Iris pigment epithelial cell (primary cell): ENCODE results near the gene PGAP6.
"Not testable (repeated sequence)": the region's sequence is repeated elsewhere in the genome, so short reads cannot be mapped to it uniquely, and the experiment has no call there.

Source experiments
- DNase-seq: peaks from one replicate; pipeline ENCODE4 v3.0.0-alpha.2; 2011; ENCODE audit warnings: low read depth

Gene PGAP6

DNA sequence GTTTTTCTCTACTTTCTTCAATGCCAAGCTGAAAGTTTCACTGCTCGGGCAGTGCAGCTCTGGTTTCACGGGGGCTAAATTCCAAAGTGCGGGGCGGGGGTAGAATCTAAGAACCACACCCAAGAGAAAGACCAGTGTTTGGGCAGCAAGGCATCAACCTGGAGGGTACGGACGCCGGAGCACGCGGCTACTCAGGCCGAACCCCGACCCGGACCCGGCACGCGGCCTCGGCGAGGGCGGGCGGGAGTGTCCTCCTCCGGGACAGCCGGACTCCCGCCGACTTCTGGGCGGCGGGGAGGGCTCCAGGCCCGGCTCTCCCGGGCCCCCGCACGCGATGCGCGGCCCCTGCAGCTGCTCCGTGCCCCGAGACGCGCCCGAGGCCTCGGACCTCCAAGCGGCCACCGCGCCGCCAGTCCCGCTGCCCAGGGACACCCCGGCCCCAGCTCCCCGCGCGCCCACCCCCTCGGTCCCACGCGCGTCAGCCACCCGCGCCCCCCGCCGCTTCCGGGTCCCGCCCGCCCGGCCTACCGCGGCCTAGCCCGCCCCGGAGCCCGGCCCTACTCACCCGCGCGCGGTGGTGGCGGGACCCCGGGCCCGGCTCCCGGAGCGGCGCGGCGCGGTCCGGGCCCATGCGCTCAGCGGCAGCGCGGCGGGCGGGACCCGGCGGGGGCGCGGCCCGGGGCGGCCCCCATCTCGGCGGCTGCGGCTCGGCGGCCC is 29.8 kb downstream of the PGAP6 start:
- no peak for DNase-seq

DNA sequence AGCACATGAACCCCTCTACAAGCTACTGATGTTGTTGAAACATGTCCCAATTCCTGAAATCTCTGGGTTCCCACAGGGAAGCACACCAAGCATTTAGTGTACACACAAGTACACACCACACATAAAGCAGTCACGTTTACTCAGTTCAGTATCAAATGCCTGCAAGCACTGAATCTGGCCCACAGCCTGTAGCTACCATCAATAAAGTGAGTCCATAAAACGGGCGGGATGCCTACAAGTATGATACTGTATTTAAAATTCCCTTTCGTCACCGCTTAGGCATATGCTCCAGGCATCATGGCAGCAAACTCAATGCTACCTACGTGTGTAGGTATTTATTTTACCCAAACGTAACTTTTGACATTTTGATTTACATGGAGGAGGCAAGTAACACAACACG is 31.6 kb downstream of the PGAP6 start:
- no peak for DNase-seq

DNA sequence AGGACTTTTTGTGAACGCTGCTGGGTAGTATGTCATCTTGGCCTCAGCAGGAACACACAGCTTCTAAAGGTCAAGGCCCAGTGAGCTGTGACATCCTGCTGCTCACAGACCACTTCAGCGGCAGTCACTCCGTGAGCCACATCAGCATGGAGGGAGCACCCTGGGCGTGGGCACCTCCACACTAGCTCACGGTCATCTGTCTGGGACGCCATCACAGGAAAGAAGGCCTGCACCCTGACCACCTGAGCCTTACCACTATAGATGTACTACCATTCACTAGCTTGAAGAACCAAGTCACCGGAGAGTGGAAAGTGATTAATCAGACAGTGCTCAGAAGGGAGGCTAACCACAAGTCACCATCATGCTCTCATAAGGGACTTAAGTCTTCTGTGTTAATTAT is 32.6 kb downstream of the PGAP6 start:
- no peak for DNase-seq

DNA sequence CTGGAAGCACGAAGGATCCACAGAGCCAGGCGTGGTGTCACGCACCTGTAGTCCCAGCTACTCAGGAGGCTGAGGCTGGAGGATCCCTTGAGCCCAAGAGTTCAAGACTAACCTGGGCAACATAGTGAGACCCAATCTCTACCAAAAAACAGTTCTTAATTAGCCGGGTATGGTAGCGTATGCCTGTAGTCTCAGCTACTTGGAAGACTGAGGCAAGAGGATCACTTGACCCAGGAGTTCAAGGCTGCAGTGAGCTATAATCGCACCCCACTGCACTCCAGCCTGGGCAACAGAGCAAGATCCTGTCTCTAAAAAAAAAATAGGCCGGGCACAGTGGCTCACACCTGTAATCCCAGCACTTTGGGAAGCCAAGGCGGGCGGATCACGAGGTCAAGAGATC is 33.3 kb downstream of the PGAP6 start:
- DNase-seq, result not testable (repeated sequence)

DNA sequence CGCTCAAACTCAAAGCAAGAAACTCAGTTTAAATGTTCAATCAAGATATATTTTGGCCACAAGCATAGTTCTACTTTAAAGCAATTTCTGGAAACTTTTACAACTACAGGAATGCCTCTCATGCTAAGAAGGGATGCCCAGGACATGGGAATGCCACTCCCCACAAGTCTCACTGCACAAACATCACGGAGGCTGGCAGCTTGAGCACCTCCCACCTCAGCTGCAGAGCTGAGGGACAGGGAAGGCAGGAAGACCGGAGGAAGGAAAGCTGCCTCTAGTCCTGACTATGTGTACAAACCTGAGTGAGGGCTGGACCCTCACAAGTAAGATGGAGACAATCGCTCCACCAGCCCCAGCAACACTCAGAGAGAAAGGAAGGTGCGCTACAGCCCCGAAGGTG is 34.6 kb downstream of the PGAP6 start:
- no peak for DNase-seq

DNA sequence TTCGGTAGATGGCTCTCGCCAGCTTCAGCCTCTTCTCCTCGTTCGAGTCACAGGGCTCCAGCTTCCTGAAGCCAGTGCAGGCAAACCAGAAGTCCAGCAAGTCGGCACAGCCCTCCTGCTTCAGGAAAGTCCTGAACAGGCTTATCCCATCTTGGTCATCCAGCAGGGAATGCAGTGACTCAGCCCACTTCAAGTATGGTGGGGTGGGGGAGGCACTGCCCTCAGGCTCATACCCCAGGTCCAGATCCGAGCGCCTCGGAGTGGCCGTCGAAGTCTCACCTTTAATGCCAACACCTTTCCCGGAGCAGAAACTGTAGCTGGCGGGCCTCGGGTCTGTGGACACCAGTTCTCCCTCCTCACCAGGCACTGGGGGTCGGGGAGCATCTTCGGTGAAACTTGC is 35.2 kb downstream of the PGAP6 start:
- DNase-seq, result peak; percentile 18

DNA sequence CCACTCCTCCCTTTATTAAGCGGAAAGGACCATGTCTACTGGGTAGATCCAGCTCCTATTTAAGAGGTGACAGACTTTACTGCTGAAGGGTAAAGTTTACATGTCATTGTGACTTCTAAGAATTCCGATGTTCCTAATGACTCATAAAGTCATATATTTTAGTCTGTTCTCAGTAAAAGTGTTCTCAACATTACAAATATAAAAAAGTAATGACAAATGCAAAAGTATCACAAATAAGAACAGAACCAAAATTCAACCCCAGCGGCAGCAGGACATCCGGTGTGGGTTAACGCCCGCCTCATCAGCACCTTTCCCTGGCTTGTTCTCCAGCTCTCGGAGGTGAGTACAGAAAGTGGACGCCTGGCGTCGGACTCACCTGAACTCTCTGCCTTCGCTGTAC is 36.0 kb downstream of the PGAP6 start:
- no peak for DNase-seq

DNA sequence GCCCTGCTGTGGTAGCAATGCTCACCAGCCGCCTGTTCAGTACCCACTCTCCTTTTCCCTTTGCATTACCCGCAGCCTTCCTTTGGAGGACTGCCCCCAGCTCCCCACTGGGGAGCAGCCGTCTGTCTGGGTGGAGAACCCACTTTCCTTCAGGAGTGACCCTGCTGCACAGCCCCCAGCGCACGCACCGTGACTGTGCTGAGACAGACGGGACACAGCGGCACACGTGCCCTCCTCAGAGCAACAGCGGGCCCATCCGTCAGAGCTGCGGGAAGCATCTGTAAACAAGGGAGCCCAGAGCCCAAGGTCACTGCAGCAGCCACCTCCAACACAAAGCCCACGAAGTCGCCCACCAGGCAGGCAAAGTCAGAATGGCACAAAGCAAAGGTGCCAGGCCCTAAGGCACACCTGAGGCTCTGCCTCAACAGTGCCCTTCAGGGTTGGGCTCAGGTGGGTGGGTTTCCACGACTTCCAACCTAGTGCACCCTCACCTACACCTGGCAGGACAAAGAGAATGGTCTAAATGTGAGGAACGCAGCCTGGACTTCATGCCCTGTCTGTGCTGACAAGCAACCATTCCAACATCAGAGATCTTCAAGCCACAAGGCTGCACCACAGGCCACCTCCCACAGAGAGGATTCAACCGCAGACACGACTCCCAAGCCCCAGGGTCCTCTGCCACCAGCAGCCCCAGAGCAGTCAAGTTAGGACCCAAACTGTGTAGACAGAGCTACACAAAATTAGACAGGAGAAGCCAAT is 39.1 kb downstream of the PGAP6 start:
- no peak for DNase-seq

DNA sequence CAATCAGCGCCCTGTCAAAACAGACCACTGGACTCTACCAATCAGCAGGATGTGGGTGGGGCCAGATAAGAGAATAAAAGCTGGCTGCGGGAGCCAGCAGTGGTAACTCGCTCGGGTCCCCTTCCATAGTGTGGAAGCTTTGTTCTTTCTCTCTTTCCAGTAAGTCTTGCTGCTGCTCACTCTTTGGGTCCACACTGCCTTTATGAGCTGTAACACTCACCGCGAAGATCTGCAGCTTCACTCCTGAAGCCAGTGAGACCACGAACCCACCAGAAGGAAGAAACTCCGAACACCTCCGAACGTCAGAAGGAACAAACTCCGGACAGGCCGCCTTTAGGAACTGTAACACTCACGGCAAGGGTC is 39.8 kb downstream of the PGAP6 start:
- DNase-seq, result not testable (repeated sequence)

DNA sequence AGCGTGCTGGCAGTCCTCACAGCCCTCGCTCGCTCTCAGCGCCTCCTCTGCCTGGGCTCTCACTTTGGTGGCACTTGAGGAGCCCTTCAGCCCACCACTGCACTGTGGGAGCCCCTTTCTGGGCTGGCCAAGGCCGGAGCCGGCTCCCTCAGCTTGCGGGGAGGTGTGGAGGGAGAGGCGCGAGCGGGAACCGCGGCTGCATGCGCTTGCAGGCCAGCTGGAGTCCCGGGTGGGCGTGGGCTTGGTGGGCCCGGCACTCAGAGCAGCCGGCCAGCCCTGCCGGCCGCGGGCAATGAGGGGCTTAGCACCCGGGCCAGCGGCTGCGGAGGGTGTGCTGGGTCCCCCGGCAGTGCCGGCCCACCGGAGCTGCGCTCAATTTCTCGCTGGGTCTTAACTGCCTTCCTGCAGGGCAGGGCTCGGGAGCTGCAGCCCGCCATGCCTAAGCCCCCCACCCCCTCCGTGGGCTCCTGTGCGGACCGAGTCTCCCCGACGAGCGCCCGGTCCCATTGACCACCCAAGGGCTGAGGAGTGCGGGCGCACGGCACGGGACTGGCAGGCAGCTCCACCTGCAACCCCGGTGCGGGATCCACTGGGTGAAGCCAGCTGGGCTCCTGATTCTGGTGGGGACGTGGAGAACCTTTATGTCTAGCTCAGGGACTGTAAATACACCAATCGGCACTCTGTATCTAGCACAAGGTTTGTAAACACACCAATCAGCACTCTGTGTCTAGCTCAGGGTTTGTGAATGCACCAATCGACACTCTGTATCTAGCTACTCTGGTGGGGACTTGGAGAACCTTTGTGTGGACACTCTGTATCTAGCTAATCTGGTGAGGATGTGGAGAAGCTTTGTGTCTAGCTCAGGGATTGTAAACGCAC is 40.4 kb downstream of the PGAP6 start:
- not testable (repeated sequence) for DNase-seq

DNA sequence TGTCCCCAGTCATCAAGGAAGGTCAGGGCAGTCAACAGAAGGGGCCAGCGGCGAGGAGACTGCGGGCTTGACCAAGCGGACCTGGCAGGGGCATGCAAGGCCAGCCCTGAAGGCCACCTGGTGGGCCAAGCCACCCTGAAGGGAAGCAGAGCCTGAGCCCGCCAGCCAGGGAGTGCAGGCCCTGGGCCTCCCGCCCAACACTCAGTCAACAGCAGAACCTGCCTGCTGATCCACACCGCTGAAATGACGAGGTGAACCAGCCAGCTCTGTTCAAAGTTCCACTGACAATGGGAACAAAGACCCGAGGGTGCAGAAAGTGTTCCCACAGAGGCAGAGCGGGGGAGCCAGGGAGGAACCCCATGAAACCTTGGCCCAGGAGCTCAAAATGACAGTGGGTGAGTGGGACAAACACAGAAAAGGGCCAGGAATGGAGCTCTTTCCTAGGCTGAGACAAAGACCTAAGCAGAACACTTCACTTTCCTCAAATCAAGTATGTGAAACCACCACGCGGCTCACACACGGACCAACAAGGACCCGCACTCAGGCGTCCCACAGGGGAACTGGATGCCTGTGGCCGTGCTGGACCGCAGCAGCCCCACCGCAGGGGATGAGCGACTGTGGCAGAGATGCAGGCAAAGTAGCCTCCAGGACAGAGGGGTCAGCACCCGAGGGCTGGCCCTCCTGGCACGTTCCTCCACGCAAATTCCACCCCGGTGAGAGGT is 41.2 kb downstream of the PGAP6 start:
- DNase-seq, result no peak

DNA sequence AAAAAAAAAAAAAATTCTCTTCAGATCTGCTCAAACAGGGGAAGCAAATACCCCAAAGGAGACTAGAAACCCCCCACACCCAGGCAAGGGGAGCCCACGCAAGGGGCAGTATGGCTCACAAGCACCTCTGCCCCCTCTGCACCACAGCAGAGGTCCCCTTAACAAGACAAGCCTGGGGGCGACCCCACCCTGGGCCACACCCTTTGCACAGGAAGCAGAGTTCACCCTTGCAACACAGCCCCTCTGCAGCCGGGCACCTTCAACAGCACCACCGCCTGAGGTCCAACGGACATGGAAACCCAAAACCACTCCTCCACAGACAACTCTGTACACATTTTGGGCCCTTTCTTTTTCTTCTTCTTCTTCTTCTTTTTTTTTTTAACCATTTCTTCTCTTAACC is 42.1 kb downstream of the PGAP6 start:
- DNase-seq, result no peak

DNA sequence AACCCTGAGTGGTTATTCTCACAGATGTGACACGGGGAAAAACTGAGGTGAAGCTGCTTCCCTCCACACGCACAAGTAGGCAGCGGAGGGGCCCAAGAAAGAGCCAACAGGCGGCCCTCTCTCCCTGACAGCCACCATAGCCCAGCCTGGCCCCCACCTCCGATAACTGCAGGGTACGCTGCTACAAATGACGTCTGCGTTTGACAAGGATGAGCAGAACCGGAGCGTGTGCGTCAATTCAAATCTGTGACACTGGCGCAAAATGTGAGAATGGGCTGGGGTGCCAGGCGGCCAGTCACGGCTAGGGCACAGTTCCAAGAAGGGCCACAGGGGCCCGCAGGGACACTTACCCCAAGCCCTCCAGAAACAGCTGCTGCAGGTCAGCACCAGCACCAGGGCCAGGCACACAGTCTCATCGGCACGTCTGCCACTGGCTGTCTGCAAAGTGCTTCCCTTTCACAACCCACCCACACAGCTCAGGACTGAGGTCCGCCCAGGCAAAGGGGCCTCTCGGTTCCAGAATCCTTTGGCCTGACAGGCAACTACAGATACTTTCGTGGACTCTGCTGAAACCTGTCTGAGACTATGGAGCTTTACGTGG is 43.7 kb downstream of the PGAP6 start:
- no peak for DNase-seq

DNA sequence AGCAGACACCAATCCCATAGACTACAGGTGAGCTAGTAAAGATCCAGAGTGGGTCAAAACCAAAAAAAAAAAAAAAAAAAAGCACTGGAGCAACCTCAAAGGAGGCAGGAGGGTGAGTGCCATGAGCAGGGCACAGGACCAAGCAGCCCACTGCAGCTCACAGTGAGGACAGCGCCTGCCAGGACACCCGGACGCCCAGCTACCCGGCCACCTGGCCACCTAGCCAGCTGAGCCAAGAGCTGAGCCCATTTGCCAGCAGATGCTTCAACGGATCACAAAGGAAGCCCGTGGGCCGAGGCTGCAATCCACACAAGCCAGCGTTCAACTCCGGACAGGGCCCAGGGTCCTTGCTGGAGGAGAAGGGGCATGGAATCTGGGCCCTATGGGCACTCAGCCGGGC is 44.3 kb downstream of the PGAP6 start:
- DNase-seq, result no peak

DNA sequence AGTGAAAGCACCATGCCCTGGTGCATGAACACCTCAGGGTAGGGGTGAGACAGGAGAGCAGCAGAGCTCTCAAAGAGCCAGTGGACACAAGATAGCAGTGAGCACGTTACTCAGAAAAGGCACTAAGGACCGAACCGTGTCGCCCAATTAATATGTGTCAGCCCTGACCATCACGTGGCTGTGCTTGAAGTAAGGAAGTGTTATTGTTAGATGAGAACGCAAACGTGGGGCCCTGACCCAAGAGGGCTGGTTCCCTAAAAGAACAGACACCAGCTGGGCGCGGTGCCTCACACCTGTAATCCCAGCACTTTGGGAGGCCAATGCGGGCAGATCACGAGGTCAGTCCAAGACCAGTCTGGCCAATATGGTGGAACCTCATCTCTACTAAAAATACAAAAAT is 45.5 kb downstream of the PGAP6 start:
- DNase-seq, result no peak

DNA sequence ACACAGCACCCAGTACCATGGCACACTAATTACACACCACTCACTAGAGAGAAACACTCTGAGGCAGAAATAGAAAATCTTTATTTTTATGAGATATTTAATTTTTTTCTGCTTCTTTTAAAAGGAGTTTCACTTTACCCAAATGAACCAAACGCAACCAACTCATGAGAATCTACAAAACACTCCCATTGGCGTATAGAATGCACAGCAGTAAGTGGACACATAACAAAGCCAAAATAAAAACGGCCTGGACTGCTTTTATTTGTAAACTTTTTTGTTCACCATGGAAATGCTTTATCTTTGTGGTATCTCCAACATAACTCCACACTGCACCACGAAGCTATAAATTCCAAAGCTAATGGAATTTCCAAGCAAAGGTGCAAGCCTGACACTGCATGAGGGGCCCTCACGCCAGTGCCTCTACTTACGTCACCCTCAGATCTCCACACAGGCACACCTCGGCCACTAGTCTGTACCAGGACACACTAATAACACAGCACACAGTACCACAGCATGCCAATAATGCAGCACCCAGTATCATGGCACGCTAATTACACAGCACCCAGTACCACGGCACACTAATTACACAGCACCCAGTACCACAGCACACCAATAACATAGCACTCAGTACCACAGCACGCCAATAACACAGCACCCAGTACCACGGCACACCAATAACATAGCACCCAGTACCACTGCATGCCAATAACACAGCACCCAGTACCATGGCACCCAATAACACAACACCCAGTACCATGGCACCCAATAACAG is 46.7 kb downstream of the PGAP6 start:
- not testable (repeated sequence) for DNase-seq

DNA sequence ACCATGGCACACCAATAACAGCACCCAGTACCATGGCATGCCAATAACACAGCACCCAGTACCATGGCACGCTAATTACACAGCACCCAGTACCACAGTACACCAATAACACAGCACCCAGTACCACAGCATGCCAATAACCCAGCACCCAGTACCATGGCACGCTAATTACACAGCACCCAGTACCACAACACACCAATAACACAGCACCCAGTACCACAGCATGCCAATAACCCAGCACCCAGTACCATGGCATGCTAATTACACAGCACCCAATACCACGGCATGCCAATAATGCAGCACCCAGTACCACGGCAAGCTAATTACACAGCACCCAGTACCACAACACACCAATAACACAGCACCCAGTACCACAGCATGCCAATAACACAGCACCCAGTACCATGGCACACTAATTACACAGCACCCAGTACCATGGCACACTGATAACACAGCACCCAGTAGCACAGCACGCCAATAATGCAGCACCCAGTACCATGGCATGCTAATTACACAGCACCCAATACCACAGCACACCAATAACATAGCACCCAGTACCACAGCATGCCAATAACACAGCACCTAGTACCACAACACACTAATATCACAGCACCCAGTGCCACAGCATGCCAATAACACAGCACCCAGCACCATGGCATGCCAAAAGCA is 47.5 kb downstream of the PGAP6 start:
- not testable (repeated sequence) for DNase-seq

DNA sequence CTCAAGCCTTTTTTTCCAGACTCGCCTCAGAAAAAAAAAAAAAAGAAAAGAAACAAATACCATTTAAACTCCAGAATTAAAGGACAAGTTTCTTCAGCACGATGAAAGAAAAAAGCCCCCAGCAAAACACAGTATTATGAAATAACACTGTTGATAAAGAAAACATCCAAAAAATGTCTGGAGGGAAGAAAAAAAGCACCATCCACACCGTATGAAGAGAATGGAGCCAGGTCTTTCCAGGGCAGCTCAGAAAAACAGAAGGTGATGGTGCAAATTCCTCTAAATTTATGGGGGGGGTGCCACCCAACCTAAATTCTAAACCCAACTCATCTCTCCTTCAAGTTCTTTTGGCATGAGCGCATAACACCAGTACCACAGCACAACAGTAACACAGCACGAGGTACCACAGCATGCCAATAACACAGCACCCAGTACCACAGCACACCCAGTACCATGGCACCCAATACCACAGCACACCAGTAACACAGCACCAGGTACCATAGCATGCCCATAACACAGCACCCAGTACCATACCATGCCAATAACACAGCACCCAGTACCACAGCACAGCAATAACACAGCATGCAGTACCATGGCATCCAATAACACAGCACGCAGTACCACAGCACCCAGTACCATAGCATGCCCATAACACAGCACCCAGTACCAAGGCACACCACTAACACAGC is 48.2 kb downstream of the PGAP6 start:
- no peak for DNase-seq

DNA sequence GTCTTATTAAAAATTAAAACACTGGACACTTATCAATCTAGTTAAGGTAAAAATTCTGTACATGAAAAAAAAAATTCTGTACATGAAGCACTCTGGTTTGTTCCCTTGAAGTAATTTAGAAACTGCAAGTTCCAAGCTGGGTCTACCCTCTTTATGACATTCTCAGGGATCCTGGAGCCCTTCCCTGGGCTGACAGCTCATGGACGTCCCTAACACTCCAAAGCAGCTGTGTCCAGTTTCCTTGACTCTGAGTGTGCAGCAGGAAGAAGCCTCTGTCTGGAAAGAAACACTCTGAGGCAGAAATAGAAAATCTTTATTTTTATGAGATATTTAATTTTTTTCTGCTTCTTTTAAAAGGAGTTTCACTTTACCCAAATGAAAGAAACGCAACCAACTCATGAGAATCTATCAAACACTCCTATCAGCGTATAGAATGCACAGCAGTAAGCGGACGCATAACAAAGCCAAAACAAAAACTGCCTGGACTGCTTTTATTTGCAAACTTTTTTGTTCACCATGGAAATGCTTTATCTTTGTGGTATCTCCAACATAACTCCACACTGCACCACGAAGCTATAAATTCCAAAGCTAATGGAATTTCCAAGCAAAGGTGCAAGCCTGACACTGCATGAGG is 50.5 kb downstream of the PGAP6 start:
- not testable (repeated sequence) for DNase-seq
